Kidney capillary endothelial cell (primary cell): ENCODE measurements around the gene HIPK2.

Source experiments
- DNase-seq: peaks from one replicate; pipeline ENCODE4 v3.0.0-alpha.2; 2018; ENCODE audit warnings: low spot score

HIPK2 gene

DNA sequence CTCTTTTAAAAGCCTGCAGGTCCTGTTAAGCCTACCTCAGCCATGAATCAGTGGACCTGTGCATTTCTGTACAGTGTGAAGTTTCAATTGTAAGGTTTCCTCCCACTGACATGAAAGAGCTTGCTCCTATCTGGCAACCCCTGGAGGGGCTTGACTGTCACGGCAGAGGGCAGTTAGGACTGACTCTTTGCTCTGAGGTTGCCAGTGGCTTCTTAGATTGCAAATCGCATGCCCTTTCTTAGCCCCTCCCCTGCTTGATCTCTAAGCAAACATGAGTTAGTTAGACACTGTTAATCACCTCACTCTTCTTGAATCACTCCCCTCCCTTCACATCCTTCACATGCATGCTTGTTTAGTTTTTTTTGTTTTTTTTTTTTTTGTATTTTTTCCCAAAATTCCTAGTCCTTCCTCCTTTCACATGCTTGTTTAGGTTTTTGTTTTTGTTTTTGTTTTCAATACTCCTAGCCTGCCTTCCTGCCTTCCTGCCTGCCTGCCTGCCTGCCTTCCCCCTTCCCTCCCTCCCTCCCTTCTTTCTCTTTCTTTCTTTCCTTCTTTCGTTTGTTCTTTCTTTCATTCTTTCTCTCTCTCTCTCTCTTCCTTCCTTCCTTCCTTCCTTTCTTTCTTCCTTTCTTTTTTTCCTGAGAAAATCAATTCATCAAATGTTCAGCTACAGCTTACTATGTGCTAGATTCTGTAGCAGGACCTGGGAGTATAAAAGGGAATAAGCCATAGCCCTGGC is 6.0 kb upstream of the HIPK2 start:
- no peak for DNase-seq

GRCh38 chr7:139782932-139783331 is 5.1 kb upstream of the HIPK2 start:
- no peak for DNase-seq

- no peak for DNase-seq
These were observed 486 bp downstream of the HIPK2 start for GRCh38 chr7:139777133-139777891.

- peak; percentile 48 for DNase-seq
These were observed 1.2 kb downstream of the HIPK2 start for GRCh38 chr7:139776486-139777132.

DNA sequence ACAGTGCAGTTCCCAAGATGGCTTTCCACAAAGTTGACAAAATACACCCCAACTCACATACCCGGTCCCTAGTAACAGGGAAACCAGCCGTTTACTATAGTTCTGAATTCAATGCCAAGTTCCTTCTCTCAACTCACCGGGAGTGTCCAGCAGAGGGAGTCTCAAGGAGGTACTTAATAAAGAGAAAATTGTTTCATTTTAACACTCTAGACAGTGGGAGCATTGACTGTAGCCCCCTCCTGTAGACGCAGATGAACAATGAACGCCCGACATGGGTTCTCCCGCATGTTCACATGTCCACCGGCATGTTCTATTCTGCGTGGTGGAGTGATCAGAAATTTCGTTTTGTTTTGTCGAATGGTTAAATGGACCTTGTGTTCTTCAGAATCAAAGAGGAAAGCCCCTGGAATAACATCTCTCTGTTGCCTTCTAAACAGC is 1.9 kb downstream of the HIPK2 start:
- DNase-seq = peak; percentile 82

DNA sequence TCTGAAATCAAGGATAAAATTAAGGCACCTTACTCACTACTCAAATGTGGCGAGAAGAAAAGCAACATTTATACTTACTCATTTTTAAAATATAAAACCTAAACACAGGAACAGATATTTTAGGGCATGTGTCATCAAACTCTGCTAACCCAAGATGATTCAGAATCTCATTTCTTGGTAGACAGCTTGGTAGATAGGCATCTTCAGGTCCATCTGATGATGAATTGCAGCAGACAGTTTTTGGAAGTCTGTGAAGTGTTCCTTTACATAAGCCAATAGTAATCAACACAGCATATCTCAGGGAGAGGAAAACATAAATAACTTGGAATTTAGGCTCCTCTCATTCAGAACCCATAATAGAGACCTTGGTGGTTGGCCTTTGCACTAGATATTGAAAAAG is 3.4 kb downstream of the HIPK2 start:
- DNase-seq = no peak

- DNase-seq = no peak
These were observed 4.4 kb downstream of the HIPK2 start for GRCh38 chr7:139773371-139773770.

DNA sequence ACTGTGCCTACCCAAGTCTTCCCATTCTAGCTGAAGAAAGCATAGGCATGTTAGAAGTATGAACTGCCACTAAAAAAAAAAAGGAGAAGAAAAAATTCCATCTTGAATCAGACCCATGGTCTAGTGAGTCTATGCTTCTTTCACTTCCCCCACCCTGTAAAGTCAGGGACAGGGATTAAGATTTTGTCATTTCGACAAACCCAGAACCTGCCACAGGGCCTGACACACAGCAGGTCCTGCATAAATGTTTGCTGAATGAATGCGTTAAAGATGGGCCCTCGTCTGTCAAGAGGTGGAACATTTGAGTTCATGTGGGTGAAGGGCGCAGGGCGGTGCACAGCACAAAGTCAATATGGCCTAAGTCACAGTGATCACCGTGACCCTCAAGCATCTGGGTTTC is 4.9 kb downstream of the HIPK2 start:
- DNase-seq = no peak

DNA sequence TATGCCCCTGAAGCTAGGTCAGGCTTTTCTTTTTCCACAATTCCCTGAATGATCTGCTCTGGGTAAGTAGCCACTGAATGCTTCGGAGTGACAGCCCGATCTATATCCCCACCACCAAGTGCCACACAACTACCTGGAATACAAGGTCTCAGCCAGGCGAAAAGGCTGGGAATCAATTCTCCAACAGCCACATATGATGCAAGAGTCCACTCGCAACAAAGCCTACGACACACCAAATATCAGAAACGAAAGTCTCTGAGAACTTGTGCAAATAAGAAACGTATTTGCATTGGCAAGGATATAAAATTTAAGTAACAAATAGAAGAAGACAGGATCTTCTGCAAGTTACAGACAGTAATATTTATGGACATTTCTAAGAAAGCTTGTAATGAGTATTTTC is 5.7 kb downstream of the HIPK2 start:
- DNase-seq = no peak

GRCh38 chr7:139771001-139771956 is 6.5 kb downstream of the HIPK2 start:
- DNase-seq = no peak

DNA sequence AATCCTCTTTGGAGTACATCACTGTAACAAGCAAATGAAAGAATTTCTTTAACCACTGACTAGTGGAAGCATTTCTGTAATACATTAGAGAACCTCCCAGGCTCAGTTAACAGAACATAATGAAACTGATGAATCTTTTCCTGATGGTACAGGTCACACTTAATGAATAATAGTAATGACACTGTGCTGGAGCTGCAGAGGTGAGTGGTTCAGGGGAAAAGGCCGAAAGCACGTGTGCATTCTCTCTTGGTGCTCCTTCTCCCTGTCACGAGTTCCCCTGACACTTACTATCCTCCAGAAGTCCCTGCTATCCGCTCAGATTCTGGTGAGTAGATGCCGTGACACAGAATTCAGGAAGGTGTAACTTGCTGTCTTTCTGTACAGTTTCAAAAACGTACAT is 8.0 kb downstream of the HIPK2 start:
- no peak for DNase-seq

DNA sequence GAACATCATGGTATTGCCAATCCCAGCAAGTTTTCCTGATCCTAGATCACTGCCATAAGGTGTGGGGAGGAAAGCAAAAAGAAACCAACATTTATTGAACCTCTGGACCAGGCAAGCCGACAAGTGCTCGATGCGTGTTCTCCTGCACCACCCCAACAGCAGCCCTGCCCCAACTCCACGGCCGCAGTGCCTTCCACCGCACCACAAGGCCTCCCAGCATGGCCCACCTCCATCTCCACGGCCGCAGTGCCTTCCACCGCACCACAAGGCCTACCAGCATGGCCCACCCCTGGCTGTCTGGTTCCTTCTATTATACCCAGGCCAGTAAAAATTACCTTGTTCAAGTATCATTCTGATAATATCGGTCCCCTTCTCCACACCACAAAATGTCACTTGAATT is 8.7 kb downstream of the HIPK2 start:
- DNase-seq = no peak

- DNase-seq = no peak
These were observed 9.5 kb downstream of the HIPK2 start for GRCh38 chr7:139768249-139768824.

DNA sequence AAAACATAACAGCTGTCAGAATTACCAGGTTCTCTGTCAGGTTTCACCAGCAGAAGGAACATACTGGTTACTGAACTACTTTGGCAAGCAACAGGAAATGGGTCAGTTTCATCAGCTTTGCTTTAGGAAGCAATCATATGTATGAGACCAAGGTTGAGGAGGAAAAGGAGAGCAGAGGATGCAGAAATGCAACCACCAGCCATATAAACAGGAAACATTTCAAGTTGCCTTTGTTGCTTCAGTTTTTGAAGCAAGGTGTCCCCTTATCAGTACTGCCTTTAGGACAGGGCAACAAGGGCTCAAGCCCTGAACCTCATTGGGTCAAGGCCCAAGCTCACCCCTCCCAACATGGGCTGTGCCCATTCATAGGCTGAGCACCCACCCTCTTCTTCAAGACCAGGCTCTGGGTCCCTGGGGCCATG is 10.2 kb downstream of the HIPK2 start:
- no peak for DNase-seq

- DNase-seq = no peak
These were observed 12.7 kb downstream of the HIPK2 start for GRCh38 chr7:139765143-139765542.

DNA sequence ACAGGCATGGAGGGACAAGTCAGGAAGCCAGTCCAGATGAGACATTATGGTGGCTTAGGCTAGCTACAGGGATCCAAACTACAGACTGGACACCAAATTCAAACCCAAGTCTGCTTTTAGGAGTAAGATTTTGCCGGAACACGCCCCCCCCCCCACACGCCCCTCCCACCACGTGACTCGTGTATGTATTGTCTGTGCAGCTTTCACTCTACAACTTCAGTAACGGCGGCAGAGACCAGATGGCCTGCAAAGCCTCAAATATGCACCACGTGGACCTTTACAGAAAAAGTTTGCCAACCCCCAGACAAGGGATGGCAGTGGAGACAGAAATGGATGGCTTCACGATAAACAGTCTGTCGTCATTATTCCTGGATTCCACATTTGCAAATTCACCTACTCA is 14.5 kb downstream of the HIPK2 start:
- no peak for DNase-seq

- peak; percentile 61 for DNase-seq
These were observed 14.9 kb downstream of the HIPK2 start for GRCh38 chr7:139762886-139763285.

GRCh38 chr7:139758388-139758787 is 19.4 kb downstream of the HIPK2 start:
- no peak for DNase-seq

DNA sequence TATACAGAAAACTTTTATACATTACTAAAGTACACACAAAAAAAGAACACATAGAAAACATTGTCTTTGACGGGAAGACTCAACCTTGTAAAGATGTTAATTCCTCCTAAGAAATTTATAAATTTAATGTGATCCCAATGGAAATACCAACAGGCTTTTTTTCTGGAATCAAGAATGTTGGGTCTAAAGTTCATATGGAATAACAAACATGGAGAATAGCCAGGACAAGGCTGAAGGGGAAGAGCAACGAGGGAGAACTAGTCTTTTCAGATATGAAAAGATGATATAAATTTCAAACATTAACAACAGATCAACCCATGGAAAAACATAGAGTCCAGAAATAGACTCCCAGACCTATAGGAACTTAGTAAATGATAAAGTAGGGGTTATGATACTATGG is 19.8 kb downstream of the HIPK2 start:
- no peak for DNase-seq

- no peak for DNase-seq
These were observed 24.1 kb downstream of the HIPK2 start for GRCh38 chr7:139753693-139754111.

GRCh38 chr7:139753081-139753692 is 24.6 kb downstream of the HIPK2 start:
- no peak for DNase-seq
